Lower lobe of right lung (tissue), 2 donors: ENCODE measurements around the gene KRT1. TPM values are rescaled to one million over a fixed set of nuclear protein-coding genes. Genes with fewer than 3 reads are reported as not detected.
A peak's percentile ranks its signal among the peaks of the same experiment; 100 is the strongest.

ENCODE experiments used
- ATAC-seq, 2 donors: fragments of 200-7000 bp; cut with Tn5 transposase; one replicate each; pipeline ENCODE4 v1.9.1; 2020 to 2022; ENCODE audit warnings: mild to moderate bottlenecking in 2 of 2, moderate library complexity in 2 of 2
- DNase-seq: peaks from one replicate; pipeline ENCODE4 v3.0.0-alpha.2; 2020
- H3K27ac ChIP-seq: fragments of 200-600 bp; one replicate; pipeline ENCODE4 v1.8.0; 2022
- H3K27me3 ChIP-seq: fragments of 200-600 bp; one replicate; pipeline ENCODE4 v1.8.0; 2022; ENCODE audit warnings: low read depth
- H3K36me3 ChIP-seq: fragments of 200-600 bp; one replicate; pipeline ENCODE4 v1.8.0; 2022; ENCODE audit warnings: mild to moderate bottlenecking
- H3K4me1 ChIP-seq: fragments of 200-600 bp; one replicate; pipeline ENCODE4 v1.8.0; 2022
- H3K4me3 ChIP-seq: fragments of 200-600 bp; one replicate; pipeline ENCODE4 v1.8.0; 2022; ENCODE audit warnings: mild to moderate bottlenecking
- H3K9me3 ChIP-seq: fragments of 200-600 bp; one replicate; pipeline ENCODE4 v1.8.0; 2022
- intact Hi-C: fragments of 100-400 bp; cut with DNase I; formaldehyde crosslinking; loops from one replicate; pipeline ENCODE4 v1.11.0; 2022
- total RNA-seq: library from RNA; stranded (reverse); fragmentation: NEBNext Ultra II Directional; extraction: Animal tissue kit (Norgen Biotek cat#: 25700); gene quantifications from one replicate; pipeline ENCODE4 v1.2.1, GENCODE V29; 2021
- TF ChIP-seq, protein P1 (sequence below): fragments of 200-600 bp; IDR thresholded peaks from one replicate; pipeline ENCODE4 v1.8.0; 2022; ENCODE audit warnings: antibody characterized with exemption, mild to moderate bottlenecking
- donor health status: DM: no; HTN: yes; CAD: no; lungs with severe emphysema.

The KRT1 gene
- total RNA-seq, 1 donor from 2014 or later: 1.3 TPM

- no peak for ATAC-seq
- Histone ChIP-seq H3K27me3 (no peaks in the 10 kb centered on the region), H3K4me3 (no peak overlapping the region), H3K27ac (no peak overlapping the region), H3K9me3 (no peaks in the 10 kb centered on the region), H3K36me3 (no peaks in the 10 kb centered on the region), H3K4me1 (no peaks in the 10 kb centered on the region)
- TF ChIP-seq, protein P1, sequence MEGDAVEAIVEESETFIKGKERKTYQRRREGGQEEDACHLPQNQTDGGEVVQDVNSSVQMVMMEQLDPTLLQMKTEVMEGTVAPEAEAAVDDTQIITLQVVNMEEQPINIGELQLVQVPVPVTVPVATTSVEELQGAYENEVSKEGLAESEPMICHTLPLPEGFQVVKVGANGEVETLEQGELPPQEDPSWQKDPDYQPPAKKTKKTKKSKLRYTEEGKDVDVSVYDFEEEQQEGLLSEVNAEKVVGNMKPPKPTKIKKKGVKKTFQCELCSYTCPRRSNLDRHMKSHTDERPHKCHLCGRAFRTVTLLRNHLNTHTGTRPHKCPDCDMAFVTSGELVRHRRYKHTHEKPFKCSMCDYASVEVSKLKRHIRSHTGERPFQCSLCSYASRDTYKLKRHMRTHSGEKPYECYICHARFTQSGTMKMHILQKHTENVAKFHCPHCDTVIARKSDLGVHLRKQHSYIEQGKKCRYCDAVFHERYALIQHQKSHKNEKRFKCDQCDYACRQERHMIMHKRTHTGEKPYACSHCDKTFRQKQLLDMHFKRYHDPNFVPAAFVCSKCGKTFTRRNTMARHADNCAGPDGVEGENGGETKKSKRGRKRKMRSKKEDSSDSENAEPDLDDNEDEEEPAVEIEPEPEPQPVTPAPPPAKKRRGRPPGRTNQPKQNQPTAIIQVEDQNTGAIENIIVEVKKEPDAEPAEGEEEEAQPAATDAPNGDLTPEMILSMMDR: no peak
- intact Hi-C loops: no loop called here
- DNase-seq: no peak
Observed at GRCh38 chr12:52658196-52658595, 22.0 kb downstream of the KRT1 start.

DNA sequence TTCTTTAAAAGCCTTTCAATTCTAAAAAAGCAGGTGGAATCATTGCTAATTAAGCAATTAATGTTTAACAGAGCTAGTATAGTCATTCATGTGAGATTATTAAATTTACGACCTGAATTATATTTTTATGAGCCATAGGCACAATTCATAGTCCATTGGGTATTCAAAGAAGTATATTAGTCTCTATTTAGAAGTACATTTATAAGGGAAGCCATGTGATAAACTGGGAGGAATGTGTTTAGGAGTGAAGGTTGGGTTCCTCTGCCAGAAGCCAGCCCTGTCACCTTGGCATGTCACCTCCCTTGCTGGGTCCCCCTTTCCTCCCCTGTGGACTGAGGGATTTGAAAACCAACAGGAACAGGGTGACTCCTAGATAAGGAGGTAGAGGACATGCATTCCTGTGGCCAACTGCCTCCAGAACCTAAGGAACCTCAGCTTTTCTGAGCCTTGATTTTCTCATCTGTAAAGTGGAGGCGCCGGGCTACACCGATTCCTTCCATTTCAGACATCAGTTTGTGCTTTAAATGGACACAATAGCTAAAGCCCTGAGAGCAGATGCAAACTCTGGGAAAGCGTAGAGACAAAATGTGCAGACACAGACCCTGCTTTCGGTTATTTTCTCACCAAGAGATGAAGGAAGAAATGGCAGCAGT, 22.8 kb downstream of the KRT1 start:
- Histone ChIP-seq H3K9me3 (no peaks in the 10 kb centered on the region), H3K27me3 (peaks cover 1% of the 10 kb centered on the region), H3K27ac (no peak overlapping the region), H3K4me1 (no peaks in the 10 kb centered on the region), H3K36me3 (no peaks in the 10 kb centered on the region), H3K4me3 (no peak overlapping the region)
- DNase-seq: no peak
- TF ChIP-seq, protein P1: no peak
- ATAC-seq: no peak
- intact Hi-C loops: no loop called here

DNA sequence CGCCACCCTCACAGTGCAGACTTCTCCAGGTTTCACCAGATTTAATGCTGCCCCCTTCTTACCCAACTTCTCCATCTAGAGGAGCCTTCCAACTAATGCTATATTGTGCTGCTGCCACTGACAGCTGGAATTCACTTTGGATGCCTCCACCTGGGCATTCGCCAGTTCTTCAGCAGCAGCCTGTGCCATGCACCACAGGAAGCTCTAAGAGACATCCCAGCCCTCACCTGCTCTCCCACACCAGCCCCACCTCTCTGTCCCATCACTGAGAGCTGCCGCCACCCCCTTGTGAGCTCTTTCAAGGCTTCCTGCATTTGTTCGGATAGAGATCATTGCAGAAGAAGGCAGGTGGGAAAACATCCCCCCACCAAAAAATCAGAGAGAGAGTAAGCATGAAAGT, 23.6 kb downstream of the KRT1 start:
- DNase-seq (no peak), ATAC-seq (no peak)
- no peak overlapping the region for H3K27ac ChIP-seq
- H3K4me3 ChIP-seq: no peak overlapping the region
- intact Hi-C loops: no loop called here
- H3K27me3 ChIP-seq: peaks cover 4% of the 10 kb centered on the region
- TF ChIP-seq, protein P1: no peak
- no peaks in the 10 kb centered on the region for H3K4me1 ChIP-seq
- H3K36me3 ChIP-seq: no peaks in the 10 kb centered on the region
- H3K9me3 ChIP-seq: no peaks in the 10 kb centered on the region

- no peaks in the 10 kb centered on the region for H3K9me3 ChIP-seq
- TF ChIP-seq, protein P1: no peak
- no peaks in the 10 kb centered on the region for H3K36me3 ChIP-seq
- peak; percentile 60 for DNase-seq
- no peak overlapping the region for H3K27ac ChIP-seq
- H3K27me3 ChIP-seq: peaks cover 4% of the 10 kb centered on the region
- H3K4me1 ChIP-seq: no peaks in the 10 kb centered on the region
- no peak overlapping the region for H3K4me3 ChIP-seq
- ATAC-seq: peak; percentile 48 to 65
- intact Hi-C loops: no loop called here
Observed at GRCh38 chr12:52655720-52656124, 24.5 kb downstream of the KRT1 start.

GRCh38 chr12:52655251-52655650, 25.0 kb downstream of the KRT1 start:
- peak in 1 of 2 donors; percentile 35 for ATAC-seq
- H3K27me3 ChIP-seq: peaks cover 4% of the 10 kb centered on the region
- H3K4me1 ChIP-seq: no peaks in the 10 kb centered on the region
- DNase-seq: no peak
- TF ChIP-seq, protein P1: no peak
- no peak overlapping the region for H3K4me3 ChIP-seq
- intact Hi-C loops: no loop called here
- no peaks in the 10 kb centered on the region for H3K9me3 ChIP-seq
- H3K27ac ChIP-seq: no peak overlapping the region
- H3K36me3 ChIP-seq: no peaks in the 10 kb centered on the region
